Measurements from ENCODE around the gene ZNF532.

ZNF532 gene

GRCh38 chr18:58871514-58872420 lies 7.1 kb downstream of the ZNF532 start:
- Histone ChIP-seq H3K4me3 (ENCODE audit: low read length) (no peak overlapping the region), H3K9ac (ENCODE audit: low read depth, low read length) (no peak overlapping the region), H3K27me3 (ENCODE audit: insufficient read depth, low read length) (no peaks in the 10 kb centered on the region), H3K27ac (ENCODE audit: low read depth, low read length) (no peak overlapping the region), H3K4me1 (ENCODE audit: insufficient read depth, low read length) (peaks cover 21% of the 10 kb centered on the region), H3K9me3 (ENCODE audit: insufficient read depth, low read depth, low read length) (peaks cover 7% of the 10 kb centered on the region; the same call in 1 of the 2 replicates), H3K36me3 (ENCODE audit: insufficient read depth, low read length) (peaks cover 95% of the 10 kb centered on the region)
- WGBS, result 91% methylated on average over 7 of the region's 10 CpGs

DNA sequence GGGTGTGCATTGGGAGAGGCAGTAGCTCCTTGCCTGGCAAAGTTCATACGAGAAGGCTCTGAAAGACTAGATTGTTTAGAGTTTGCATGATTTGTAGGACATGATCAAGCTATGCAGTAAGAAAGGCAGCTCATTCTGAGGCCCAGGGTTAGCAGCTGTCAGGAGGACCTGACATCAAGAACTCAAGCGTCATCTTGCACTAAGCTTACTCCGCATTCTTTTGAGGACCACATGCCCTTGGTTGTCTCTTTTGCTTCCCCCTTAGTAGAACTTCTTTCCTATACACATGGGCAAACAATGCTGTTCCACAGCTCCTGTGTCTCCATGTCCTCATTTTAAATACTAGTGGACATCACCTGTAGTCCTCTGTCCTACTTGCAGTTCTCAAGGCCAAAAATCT lies 14.0 kb downstream of the ZNF532 start:
- no peak overlapping the region for H3K4me3 ChIP-seq (ENCODE audit: low read length)
- H3K9ac ChIP-seq (ENCODE audit: low read depth, low read length), result no peak overlapping the region
- H3K9me3 ChIP-seq (ENCODE audit: insufficient read depth, low read depth, low read length), result no peaks in the 10 kb centered on the region
- no peaks in the 10 kb centered on the region for H3K27me3 ChIP-seq (ENCODE audit: insufficient read depth, low read length)
- H3K4me1 ChIP-seq (ENCODE audit: insufficient read depth, low read length), result no peaks in the 10 kb centered on the region; the same call in 1 of the 2 replicates
- peaks cover 94% of the 10 kb centered on the region for H3K36me3 ChIP-seq (ENCODE audit: insufficient read depth, low read length)
- WGBS, result 97% methylated on average over 3 of the region's 3 CpGs
- no peak overlapping the region for H3K27ac ChIP-seq (ENCODE audit: low read depth, low read length)

DNA sequence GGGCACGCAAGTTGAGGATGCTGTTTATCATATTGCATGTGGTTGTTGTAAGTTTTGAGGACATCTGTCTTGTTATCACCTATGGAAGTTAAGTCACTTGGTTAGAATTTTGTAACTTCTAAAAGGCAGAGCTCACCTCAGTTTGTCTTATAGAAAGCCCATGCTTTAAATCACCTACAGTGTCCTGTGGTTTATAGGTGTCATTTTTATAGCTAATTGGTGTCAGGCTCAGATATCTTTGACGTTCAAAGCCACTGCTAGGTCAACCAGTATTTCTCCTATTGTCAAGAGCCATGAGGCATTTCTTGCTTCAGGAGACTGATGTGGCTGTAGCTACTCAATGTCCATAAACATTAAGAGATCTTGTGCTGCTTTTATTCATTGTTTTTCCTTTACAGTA lies 16.8 kb downstream of the ZNF532 start:
- H3K4me3 ChIP-seq (ENCODE audit: low read length), result no peak overlapping the region
- 92% methylated on average over 2 of the region's 2 CpGs for WGBS
- H3K9ac ChIP-seq (ENCODE audit: low read depth, low read length), result no peak overlapping the region
- no peaks in the 10 kb centered on the region for H3K9me3 ChIP-seq (ENCODE audit: insufficient read depth, low read depth, low read length)
- H3K27ac ChIP-seq (ENCODE audit: low read depth, low read length), result no peak overlapping the region
- H3K4me1 ChIP-seq (ENCODE audit: insufficient read depth, low read length), result peaks cover 3% of the 10 kb centered on the region; the same call in 1 of the 2 replicates
- peaks cover 92% of the 10 kb centered on the region for H3K36me3 ChIP-seq (ENCODE audit: insufficient read depth, low read length)
- no peaks in the 10 kb centered on the region for H3K27me3 ChIP-seq (ENCODE audit: insufficient read depth, low read length)

- H3K27ac ChIP-seq (ENCODE audit: low read depth, low read length), result no peak overlapping the region
- H3K27me3 ChIP-seq (ENCODE audit: insufficient read depth, low read length), result no peaks in the 10 kb centered on the region
- peaks cover 91% of the 10 kb centered on the region for H3K36me3 ChIP-seq (ENCODE audit: insufficient read depth, low read length)
- over 99% methylated on average over 4 of the region's 4 CpGs for whole genome bisulfite sequencing
- no peak overlapping the region for H3K9ac ChIP-seq (ENCODE audit: low read depth, low read length)
- no peaks in the 10 kb centered on the region for H3K9me3 ChIP-seq (ENCODE audit: insufficient read depth, low read depth, low read length)
- no peak overlapping the region for H3K4me3 ChIP-seq (ENCODE audit: low read length)
- H3K4me1 ChIP-seq (ENCODE audit: insufficient read depth, low read length), result peaks cover 3% of the 10 kb centered on the region; the same call in 1 of the 2 replicates
Measured at GRCh38 chr18:58882044-58882443, 17.4 kb downstream of the ZNF532 start.

- 87% methylated on average over 1 of the region's 1 CpG for WGBS
- H3K36me3 ChIP-seq (ENCODE audit: insufficient read depth, low read length), result peaks cover 91% of the 10 kb centered on the region
- no peaks in the 10 kb centered on the region for H3K27me3 ChIP-seq (ENCODE audit: insufficient read depth, low read length)
- no peak overlapping the region for H3K9ac ChIP-seq (ENCODE audit: low read depth, low read length)
- H3K9me3 ChIP-seq (ENCODE audit: insufficient read depth, low read depth, low read length), result no peaks in the 10 kb centered on the region
- H3K4me1 ChIP-seq (ENCODE audit: insufficient read depth, low read length), result peaks cover 3% of the 10 kb centered on the region; the same call in 1 of the 2 replicates
- H3K4me3 ChIP-seq (ENCODE audit: low read length), result no peak overlapping the region
- H3K27ac ChIP-seq (ENCODE audit: low read depth, low read length), result no peak overlapping the region
Measured at GRCh38 chr18:58882686-58883085, 18.0 kb downstream of the ZNF532 start.

GRCh38 chr18:58884680-58885079 lies 20.0 kb downstream of the ZNF532 start:
- Histone ChIP-seq H3K9me3 (ENCODE audit: insufficient read depth, low read depth, low read length) (no peaks in the 10 kb centered on the region), H3K27me3 (ENCODE audit: insufficient read depth, low read length) (no peaks in the 10 kb centered on the region), H3K36me3 (ENCODE audit: insufficient read depth, low read length) (peaks cover 88% of the 10 kb centered on the region), H3K27ac (ENCODE audit: low read depth, low read length) (no peak overlapping the region), H3K9ac (ENCODE audit: low read depth, low read length) (no peak overlapping the region), H3K4me1 (ENCODE audit: insufficient read depth, low read length) (peaks cover 3% of the 10 kb centered on the region; the same call in 1 of the 2 replicates), H3K4me3 (ENCODE audit: low read length) (no peak overlapping the region)
- WGBS, result 95% methylated on average over 5 of the region's 5 CpGs

- Histone ChIP-seq H3K36me3 (ENCODE audit: insufficient read depth, low read length) (peaks cover 71% of the 10 kb centered on the region), H3K27me3 (ENCODE audit: insufficient read depth, low read length) (no peaks in the 10 kb centered on the region), H3K9ac (ENCODE audit: low read depth, low read length) (no peak overlapping the region), H3K4me1 (ENCODE audit: insufficient read depth, low read length) (peaks cover 3% of the 10 kb centered on the region; the same call in 1 of the 2 replicates), H3K9me3 (ENCODE audit: insufficient read depth, low read depth, low read length) (no peaks in the 10 kb centered on the region), H3K4me3 (ENCODE audit: low read length) (no peak overlapping the region), H3K27ac (ENCODE audit: low read depth, low read length) (no peak overlapping the region)
- WGBS, result 90% methylated on average over 3 of the region's 3 CpGs
Measured at GRCh38 chr18:58886431-58886830, 21.8 kb downstream of the ZNF532 start.

DNA sequence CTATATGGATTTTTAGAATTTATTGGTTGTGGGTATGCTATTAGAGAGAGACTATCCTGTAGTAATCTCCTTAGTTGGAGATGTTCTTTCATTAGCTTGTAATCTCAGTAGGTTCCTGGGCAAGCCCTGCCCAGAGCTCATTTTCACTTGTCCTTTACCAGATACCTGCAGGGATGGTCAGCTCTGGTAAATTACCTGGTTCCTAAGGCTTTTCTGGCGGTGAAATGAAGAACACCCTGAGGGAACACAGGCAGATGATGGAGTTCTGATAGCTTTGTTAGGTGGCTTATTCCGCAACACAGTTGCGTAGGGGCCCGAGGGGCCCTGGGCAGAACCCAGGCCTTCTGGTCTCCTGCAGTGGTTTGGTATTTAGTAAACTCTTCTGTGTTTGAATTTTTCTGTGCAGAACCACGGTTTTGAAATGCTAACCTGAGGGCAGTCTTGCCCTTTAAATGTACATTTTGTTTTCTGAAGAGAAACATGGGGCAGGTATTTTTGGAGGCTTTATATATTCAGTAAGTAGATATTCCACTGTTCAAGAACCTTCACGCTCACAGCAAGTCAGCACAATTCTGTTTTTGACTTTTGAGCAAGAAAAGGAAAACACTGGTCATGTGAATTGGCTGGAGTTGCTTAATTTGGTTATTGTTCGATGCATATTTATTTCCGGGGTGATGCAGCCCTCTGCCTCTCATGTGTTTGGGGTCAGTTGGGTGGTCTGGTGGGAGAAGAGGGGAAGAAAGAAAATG lies 22.4 kb downstream of the ZNF532 start:
- Histone ChIP-seq H3K27ac (ENCODE audit: low read depth, low read length) (no peak overlapping the region), H3K36me3 (ENCODE audit: insufficient read depth, low read length) (peaks cover 71% of the 10 kb centered on the region), H3K4me1 (ENCODE audit: insufficient read depth, low read length) (peaks cover 8% of the 10 kb centered on the region; the same call in 1 of the 2 replicates), H3K27me3 (ENCODE audit: insufficient read depth, low read length) (no peaks in the 10 kb centered on the region), H3K9ac (ENCODE audit: low read depth, low read length) (no peak overlapping the region), H3K9me3 (ENCODE audit: insufficient read depth, low read depth, low read length) (no peaks in the 10 kb centered on the region), H3K4me3 (ENCODE audit: low read length) (no peak overlapping the region)
- 78% methylated on average over 8 of the region's 8 CpGs for WGBS

- WGBS, result 91% methylated on average over 10 of the region's 10 CpGs
- Histone ChIP-seq H3K4me1 (ENCODE audit: insufficient read depth, low read length) (peaks cover 14% of the 10 kb centered on the region), H3K9ac (ENCODE audit: low read depth, low read length) (no peak overlapping the region), H3K36me3 (ENCODE audit: insufficient read depth, low read length) (peaks cover 71% of the 10 kb centered on the region), H3K27ac (ENCODE audit: low read depth, low read length) (no peak overlapping the region), H3K27me3 (ENCODE audit: insufficient read depth, low read length) (no peaks in the 10 kb centered on the region), H3K9me3 (ENCODE audit: insufficient read depth, low read depth, low read length) (no peaks in the 10 kb centered on the region), H3K4me3 (ENCODE audit: low read length) (no peak overlapping the region)
Measured at GRCh38 chr18:58887613-58887963, 22.9 kb downstream of the ZNF532 start.

GRCh38 chr18:58891776-58892175 lies 27.1 kb downstream of the ZNF532 start:
- H3K4me3 ChIP-seq (ENCODE audit: low read length), result no peak overlapping the region
- no peak overlapping the region for H3K27ac ChIP-seq (ENCODE audit: low read depth, low read length)
- no peaks in the 10 kb centered on the region for H3K9me3 ChIP-seq (ENCODE audit: insufficient read depth, low read depth, low read length)
- peaks cover 62% of the 10 kb centered on the region for H3K36me3 ChIP-seq (ENCODE audit: insufficient read depth, low read length)
- WGBS, result 100% methylated on average over 1 of the region's 2 CpGs
- no peak overlapping the region for H3K9ac ChIP-seq (ENCODE audit: low read depth, low read length)
- H3K27me3 ChIP-seq (ENCODE audit: insufficient read depth, low read length), result no peaks in the 10 kb centered on the region
- H3K4me1 ChIP-seq (ENCODE audit: insufficient read depth, low read length), result peaks cover 27% of the 10 kb centered on the region

DNA sequence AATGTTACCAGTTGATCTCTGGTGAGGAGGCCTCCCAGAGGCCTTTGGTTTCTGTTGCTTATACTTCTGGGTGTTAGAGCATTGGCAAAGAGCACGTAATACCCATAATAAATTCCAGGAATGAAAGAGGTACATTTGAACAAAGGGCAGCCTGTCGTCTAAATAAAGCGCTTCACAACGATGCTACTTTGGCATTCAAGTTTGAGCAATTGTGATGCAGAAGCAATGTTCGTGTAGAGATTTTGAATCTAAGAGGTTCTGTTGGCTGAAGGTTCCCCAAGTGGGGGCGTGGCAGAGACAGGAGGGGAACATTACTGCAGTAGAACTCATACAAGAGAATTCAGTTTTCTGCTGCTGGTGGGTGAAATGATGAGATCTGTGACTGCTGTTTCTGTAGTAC lies 27.8 kb downstream of the ZNF532 start:
- Histone ChIP-seq H3K9me3 (ENCODE audit: insufficient read depth, low read depth, low read length) (no peaks in the 10 kb centered on the region), H3K27me3 (ENCODE audit: insufficient read depth, low read length) (no peaks in the 10 kb centered on the region), H3K9ac (ENCODE audit: low read depth, low read length) (no peak overlapping the region), H3K36me3 (ENCODE audit: insufficient read depth, low read length) (peaks cover 60% of the 10 kb centered on the region), H3K4me1 (ENCODE audit: insufficient read depth, low read length) (peaks cover 33% of the 10 kb centered on the region), H3K27ac (ENCODE audit: low read depth, low read length) (peak overlapping the region; percentile 2; the same call in 1 of the 2 replicates), H3K4me3 (ENCODE audit: low read length) (no peak overlapping the region)
- WGBS, result 79% methylated on average over 6 of the region's 6 CpGs
